ENCODE results near the gene LDLR. TPM values are rescaled to one million over a fixed set of nuclear protein-coding genes. Genes with fewer than 3 reads are reported as not detected.

Gene LDLR
- total RNA-seq, 1 experiment from 2014 or later, result 182 TPM

GRCh38 chr19:11111771-11112144 lies 22.5 kb downstream of the LDLR start:
- intact Hi-C loops (cut with micrococcal nuclease; ENCODE audit: unreplicated experiment), result no loop called here
- H4K20me1 ChIP-seq (ENCODE audit: insufficient read depth), result peaks cover 85% of the 10 kb centered on the region
- H3K27me3 ChIP-seq (ENCODE audit: insufficient read depth, low read depth), result no peaks in the 10 kb centered on the region
- POLR2A ChIA-PET (ENCODE audit: unreplicated experiment), result no interaction called here
- peak in 1 of 2 experiments; percentile 54 for DNase-seq
- no peak overlapping the region for H3K27ac ChIP-seq
- peaks cover 53% of the 10 kb centered on the region; the same call in 1 of the 2 replicates for H3K79me2 ChIP-seq (ENCODE audit: low read depth)
- H3K4me3 ChIP-seq, result no peak overlapping the region
- no peaks in the 10 kb centered on the region for H3K4me1 ChIP-seq (replicated peaks; ENCODE audit: insufficient read depth)
- BruUV-seq (replicated peaks), result no TSS peak
- TF ChIP-seq EZH2 (IDR thresholded peaks at IDR 0.05; ENCODE audit: low read depth) (no peak), CTCF (conservative IDR thresholded peaks at IDR 0.05) (no peak)
- no peak overlapping the region for H2AFZ ChIP-seq
- H3K36me3 ChIP-seq (ENCODE audit: low read depth), result peaks cover 85% of the 10 kb centered on the region
- CTCF ChIA-PET, result no interaction called here
- H3K4me2 ChIP-seq, result no peak overlapping the region
- no peaks in the 10 kb centered on the region for H3K9me3 ChIP-seq (ENCODE audit: insufficient read depth, low read depth)
- H3F3A ChIP-seq (ENCODE audit: insufficient read depth, low read depth), result peaks cover 86% of the 10 kb centered on the region
- H3K9me2 ChIP-seq (ENCODE audit: insufficient read depth), result no peaks in the 10 kb centered on the region

GRCh38 chr19:11113140-11113708 lies 24.0 kb downstream of the LDLR start:
- no peak overlapping the region for H2AFZ ChIP-seq
- peaks cover 52% of the 10 kb centered on the region; the same call in 1 of the 2 replicates for H3K79me2 ChIP-seq (ENCODE audit: low read depth)
- no peaks in the 10 kb centered on the region for H3K27me3 ChIP-seq (ENCODE audit: insufficient read depth, low read depth)
- H3K4me2 ChIP-seq, result no peak overlapping the region
- H3F3A ChIP-seq (ENCODE audit: insufficient read depth, low read depth), result peaks cover 86% of the 10 kb centered on the region
- no peaks in the 10 kb centered on the region for H3K9me3 ChIP-seq (ENCODE audit: insufficient read depth, low read depth)
- POLR2A ChIA-PET (ENCODE audit: unreplicated experiment), result no interaction called here
- CTCF ChIA-PET, result interaction anchor here (0.6 kb wide), 1 partner anchor 46 kb away, joined by 5 read pairs; no protein-coding TSS in a partner anchor
- H3K4me1 ChIP-seq (replicated peaks; ENCODE audit: insufficient read depth), result no peaks in the 10 kb centered on the region
- peaks cover 85% of the 10 kb centered on the region for H4K20me1 ChIP-seq (ENCODE audit: insufficient read depth)
- H3K4me3 ChIP-seq, result no peak overlapping the region
- TF ChIP-seq EZH2 (IDR thresholded peaks at IDR 0.05; ENCODE audit: low read depth), result no peak
- TF ChIP-seq CTCF (conservative IDR thresholded peaks at IDR 0.05), result no peak
- H3K36me3 ChIP-seq (ENCODE audit: low read depth), result peaks cover 88% of the 10 kb centered on the region
- H3K9me2 ChIP-seq (ENCODE audit: insufficient read depth), result no peaks in the 10 kb centered on the region
- no peak for DNase-seq
- intact Hi-C loops (cut with micrococcal nuclease; ENCODE audit: unreplicated experiment), result no loop called here
- no TSS peak for BruUV-seq (replicated peaks)
- no peak overlapping the region for H3K27ac ChIP-seq

- peaks cover 89% of the 10 kb centered on the region for H3F3A ChIP-seq (ENCODE audit: insufficient read depth, low read depth)
- no peaks in the 10 kb centered on the region for H3K9me3 ChIP-seq (ENCODE audit: insufficient read depth, low read depth)
- H3K4me3 ChIP-seq, result no peak overlapping the region
- POLR2A ChIA-PET (ENCODE audit: unreplicated experiment), result no interaction called here
- H2AFZ ChIP-seq, result no peak overlapping the region
- TF ChIP-seq CTCF (conservative IDR thresholded peaks at IDR 0.05) (no peak), EZH2 (IDR thresholded peaks at IDR 0.05; ENCODE audit: low read depth) (no peak)
- peaks cover 82% of the 10 kb centered on the region for H3K36me3 ChIP-seq (ENCODE audit: low read depth)
- CTCF ChIA-PET, result no interaction called here
- intact Hi-C loops (cut with micrococcal nuclease; ENCODE audit: unreplicated experiment), result no loop called here
- no peak overlapping the region for H3K4me2 ChIP-seq
- H3K4me1 ChIP-seq (replicated peaks; ENCODE audit: insufficient read depth), result no peaks in the 10 kb centered on the region
- no peaks in the 10 kb centered on the region for H3K27me3 ChIP-seq (ENCODE audit: insufficient read depth, low read depth)
- H3K79me2 ChIP-seq (ENCODE audit: low read depth), result peaks cover 42% of the 10 kb centered on the region; the same call in 1 of the 2 replicates
- BruUV-seq (replicated peaks), result no TSS peak
- H4K20me1 ChIP-seq (ENCODE audit: insufficient read depth), result peaks cover 84% of the 10 kb centered on the region
- DNase-seq, result no peak
- H3K27ac ChIP-seq, result no peak overlapping the region
- H3K9me2 ChIP-seq (ENCODE audit: insufficient read depth), result no peaks in the 10 kb centered on the region
These were observed 25.8 kb downstream of the LDLR start for GRCh38 chr19:11115042-11115441.

Measured in PC-9 (cell line).